GM18508 (cell line): ENCODE results near the gene UBAP1.
A peak's percentile ranks its signal among the peaks of the same experiment; 100 is the strongest.
"Not testable (repeated sequence)": the region's sequence is repeated elsewhere in the genome, so short reads cannot be mapped to it uniquely, and the experiment has no call there.

Source experiments
- ATAC-seq: cut with Tn5 transposase; IDR thresholded peaks from one replicate; pipeline ENCODE4 v1.9.1; 2021; ENCODE audit warnings: moderate number of reproducible peaks; ENCODE audit not compliant: insufficient read depth, unreplicated experiment

UBAP1 gene

DNA sequence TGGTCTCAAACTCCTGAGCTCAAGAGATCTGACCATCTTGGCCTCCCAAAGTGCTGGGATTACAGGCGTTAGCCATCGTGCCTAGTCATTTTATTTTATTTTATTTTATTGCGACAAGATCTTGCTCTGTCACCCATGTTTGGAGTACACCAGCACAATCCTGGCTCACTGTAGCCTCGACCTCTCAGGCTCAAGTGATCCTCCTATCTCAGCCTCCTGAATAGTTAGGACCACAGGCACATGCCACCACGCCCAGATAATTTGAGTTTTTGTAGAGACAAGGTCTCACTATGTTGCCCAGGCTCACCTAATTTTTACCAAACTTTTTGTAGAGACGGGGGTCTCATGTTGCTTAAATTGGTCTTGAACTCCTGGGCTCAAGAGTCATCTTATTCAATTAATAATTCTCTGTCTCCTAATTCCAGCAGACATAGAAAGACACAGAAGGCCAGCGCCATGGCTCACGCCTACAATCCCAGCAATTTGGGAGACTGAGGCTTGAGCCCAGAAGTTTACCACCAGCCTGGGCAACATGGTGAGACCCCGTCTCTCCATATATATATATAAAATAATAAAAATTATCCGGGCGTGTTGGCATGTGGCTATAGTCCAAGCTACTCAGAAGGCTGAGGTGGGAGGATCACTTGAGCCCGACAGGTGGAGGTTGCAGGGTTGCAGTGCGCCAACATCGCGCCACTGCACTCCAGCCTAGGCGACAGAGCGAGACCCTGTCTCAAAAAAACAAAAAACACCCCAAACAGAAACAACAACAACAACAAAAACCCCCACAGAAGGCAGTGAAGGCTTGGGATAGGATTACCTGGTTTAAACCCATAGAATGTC, 1.0 kb upstream of the UBAP1 start:
- no peak for ATAC-seq

- no peak for ATAC-seq
These were observed 632 bp downstream of the UBAP1 start for GRCh38 chr9:34179213-34180136.

DNA sequence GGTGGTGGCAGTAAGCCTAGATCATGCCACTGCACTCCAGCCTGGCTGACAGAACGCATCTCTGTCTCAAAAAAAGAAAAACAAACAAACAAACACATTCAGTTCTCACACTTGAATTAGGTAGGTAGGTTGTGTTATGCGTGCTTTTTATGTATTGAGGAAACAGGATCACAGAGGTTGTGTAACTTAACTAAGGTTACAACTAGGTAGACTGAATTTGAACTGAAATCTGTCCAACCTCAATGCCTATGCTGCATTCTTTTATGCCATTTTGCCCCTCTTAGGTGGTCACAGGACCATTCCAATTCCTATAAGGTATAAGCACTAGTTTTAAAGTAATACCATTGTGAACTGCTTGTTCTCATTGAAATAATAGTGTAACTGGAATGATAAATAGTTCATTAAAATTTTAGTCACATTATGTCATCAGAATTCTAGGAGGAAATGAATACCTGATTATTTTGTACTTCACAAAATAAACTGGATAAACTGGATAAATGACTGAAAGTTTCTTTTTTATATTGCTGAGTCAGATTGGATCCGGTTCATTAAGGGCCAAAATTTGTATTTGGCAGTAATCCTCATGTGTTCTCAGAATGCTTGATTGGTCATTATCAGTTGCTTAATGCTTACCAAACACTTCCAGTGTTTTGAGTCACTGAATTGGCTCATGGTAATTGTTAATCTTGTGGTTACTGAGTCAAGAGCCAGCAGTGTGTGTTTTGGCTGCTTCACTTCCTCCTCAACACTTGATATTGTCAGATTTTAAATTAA, 7.1 kb downstream of the UBAP1 start:
- ATAC-seq: peak; percentile 77

DNA sequence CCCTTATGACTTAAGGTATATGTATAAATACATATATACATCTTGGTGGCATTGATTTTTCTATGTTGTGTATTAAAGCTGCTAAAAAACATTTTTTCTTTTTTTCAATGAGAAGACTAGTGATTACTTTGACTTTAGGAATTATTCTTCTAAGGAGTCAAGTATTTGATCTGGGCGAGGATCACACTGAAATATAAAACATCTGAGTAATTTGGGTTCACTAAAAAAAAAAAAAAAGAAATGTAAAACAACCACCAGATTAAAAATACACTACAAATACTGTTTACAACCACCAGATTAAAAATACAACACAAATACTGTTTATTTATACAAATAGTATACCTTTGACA, 9.0 kb downstream of the UBAP1 start:
- ATAC-seq: no peak

DNA sequence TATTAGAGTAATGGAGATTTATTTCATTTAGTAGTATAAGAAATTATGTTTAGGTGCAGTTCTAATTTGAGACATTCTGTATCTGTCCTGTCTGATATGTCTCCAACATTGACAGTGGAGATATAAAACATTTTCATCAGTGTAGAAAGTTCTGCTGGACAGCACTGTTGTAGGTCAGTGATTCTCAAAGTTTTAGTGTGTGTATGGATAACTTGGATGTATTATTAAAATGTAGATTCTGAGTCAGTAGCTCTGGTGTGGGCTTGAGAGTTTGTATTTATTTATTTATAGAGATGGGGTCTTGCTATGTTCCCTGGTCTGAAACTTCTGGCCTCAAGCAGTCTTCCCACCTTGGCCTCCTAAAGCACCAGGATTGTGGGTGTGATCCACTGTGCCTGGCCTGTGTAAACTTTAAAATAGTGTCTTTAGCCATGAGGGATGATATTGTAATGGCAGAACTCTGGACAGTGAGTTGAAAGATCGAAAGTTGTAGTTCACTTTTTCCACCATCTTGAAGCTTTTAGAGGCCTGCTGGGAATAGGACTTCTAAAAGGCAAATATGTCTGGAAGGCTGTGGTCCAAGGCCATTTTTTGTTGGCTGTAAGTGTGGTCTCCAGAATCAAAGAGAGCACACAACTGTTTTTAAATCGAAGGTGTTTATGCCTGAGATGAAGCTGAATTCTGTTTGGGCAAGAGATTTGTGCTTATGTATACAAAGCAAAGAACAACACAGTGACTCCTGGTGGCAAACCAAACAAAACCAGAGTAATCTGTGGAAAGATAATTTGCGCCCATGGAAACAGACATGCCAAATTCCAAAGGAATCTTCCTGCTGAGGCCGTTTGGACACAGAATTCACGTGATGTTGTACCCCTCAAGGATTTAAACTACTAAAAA, 12.4 kb downstream of the UBAP1 start:
- no peak for ATAC-seq

- no peak for ATAC-seq
These were observed 16.3 kb downstream of the UBAP1 start for GRCh38 chr9:34195143-34195542.

DNA sequence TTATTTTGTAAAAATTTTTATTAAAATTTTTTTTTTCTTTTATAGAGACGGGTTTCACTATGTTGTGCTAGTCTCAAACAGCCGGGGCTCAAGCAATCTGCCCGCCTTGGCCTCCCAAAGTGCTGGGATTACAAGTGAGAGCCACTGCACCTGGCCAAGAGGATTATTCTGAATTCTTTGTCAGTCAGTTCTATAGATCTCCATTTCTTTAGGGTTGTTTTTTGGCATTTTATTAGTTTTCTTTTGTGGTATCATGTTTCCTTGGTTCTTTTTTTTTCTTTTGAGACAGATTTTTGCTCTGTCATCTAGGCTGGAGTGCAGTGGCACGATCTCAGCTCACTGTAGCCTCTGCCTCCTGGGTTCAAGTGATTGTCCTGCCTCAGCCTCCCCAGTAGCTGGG, 18.4 kb downstream of the UBAP1 start:
- not testable (repeated sequence) for ATAC-seq

GRCh38 chr9:34197756-34198711, 19.2 kb downstream of the UBAP1 start:
- no peak for ATAC-seq

- ATAC-seq: no peak
These were observed 21.2 kb downstream of the UBAP1 start for GRCh38 chr9:34200092-34200491.

GRCh38 chr9:34203275-34203991, 24.6 kb downstream of the UBAP1 start:
- no peak for ATAC-seq

- ATAC-seq: no peak
These were observed 25.3 kb downstream of the UBAP1 start for GRCh38 chr9:34203992-34204635.

DNA sequence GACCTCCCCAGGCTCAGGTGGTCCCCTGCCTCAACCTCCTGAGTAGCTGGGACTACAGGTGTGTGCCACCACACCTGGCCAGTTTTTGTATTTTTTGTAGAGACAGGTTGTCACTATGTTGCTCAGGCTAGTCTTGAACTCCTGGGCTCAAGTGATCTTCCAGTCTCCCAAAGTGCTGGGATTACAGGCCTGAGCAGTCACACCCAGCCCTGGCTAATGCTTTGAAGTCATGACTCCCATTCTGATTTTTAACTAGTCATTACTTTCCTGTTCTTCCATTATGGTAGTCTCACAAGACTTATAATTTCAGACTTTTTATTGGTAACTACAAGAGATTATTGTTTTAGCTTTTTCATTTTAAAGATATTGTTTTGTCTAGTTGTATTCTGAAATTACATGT, 26.3 kb downstream of the UBAP1 start:
- no peak for ATAC-seq

GRCh38 chr9:34206561-34206960, 27.7 kb downstream of the UBAP1 start:
- ATAC-seq: no peak

DNA sequence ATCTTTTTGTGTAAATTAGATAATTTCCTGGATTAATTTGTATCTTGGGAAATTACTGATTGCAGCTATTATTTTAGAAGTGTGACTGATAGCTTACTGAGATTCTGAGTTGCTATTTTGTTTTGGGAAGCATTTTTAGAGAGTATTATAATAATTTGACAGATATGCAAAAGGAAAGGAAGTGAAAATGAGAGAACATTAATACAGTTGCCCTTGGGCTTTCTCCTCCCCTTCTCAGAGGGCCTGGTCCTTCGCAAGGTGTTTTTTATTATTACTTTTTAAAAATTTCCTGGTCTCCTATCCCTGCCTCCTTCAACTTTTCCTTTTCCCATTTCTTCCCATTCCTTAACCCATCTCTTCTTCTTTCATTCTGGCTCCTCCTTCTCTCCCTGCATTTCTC, 32.6 kb downstream of the UBAP1 start:
- ATAC-seq: no peak

- not testable (repeated sequence) for ATAC-seq
These were observed 35.6 kb downstream of the UBAP1 start for GRCh38 chr9:34214354-34215000.

- no peak for ATAC-seq
These were observed 37.5 kb downstream of the UBAP1 start for GRCh38 chr9:34216325-34216724.

GRCh38 chr9:34217015-34217414, 38.2 kb downstream of the UBAP1 start:
- not testable (repeated sequence) for ATAC-seq
